ENCODE results near the gene AGPAT2. TPM values are rescaled to one million over a fixed set of nuclear protein-coding genes. Genes with fewer than 3 reads are reported as not detected.
A peak's percentile ranks its signal among the peaks of the same experiment; 100 is the strongest.

Gene AGPAT2
- total RNA-seq, 1 donor from 2014 or later = 47.8 TPM

- DNase-seq (ENCODE audit: extremely low spot score, unreplicated experiment) = no peak
- H3K27ac Mint-ChIP-seq = no peak overlapping the region
Observed at GRCh38 chr9:136650648-136651047, 36.6 kb downstream of the AGPAT2 start.

GRCh38 chr9:136650021-136650420 is 37.2 kb downstream of the AGPAT2 start:
- TF ChIP-seq CTCF (conservative IDR thresholded peaks at IDR 0.05) = no peak
- no peaks in the 10 kb centered on the region for H3K27me3 Mint-ChIP-seq

More at GRCh38 chr9:136650648-136651047, 36.6 kb downstream of the AGPAT2 start:
- Mint-ChIP-seq H3K4me3 (no peak overlapping the region), H3K36me3 (no peaks in the 10 kb centered on the region), H3K4me1 (ENCODE audit: unreplicated experiment) (peaks cover 6% of the 10 kb centered on the region), H3K27me3 (no peaks in the 10 kb centered on the region), H3K9me3 (no peaks in the 10 kb centered on the region)
- no peak for TF ChIP-seq CTCF (conservative IDR thresholded peaks at IDR 0.05)

GRCh38 chr9:136648751-136649150 is 38.5 kb downstream of the AGPAT2 start:
- H3K4me3 Mint-ChIP-seq = no peak overlapping the region
- no peak for DNase-seq (ENCODE audit: extremely low spot score, unreplicated experiment)
- H3K4me1 Mint-ChIP-seq (ENCODE audit: unreplicated experiment) = peaks cover 6% of the 10 kb centered on the region
- TF ChIP-seq CTCF (conservative IDR thresholded peaks at IDR 0.05) = no peak
- H3K36me3 Mint-ChIP-seq = no peaks in the 10 kb centered on the region
- no peak overlapping the region for H3K27ac Mint-ChIP-seq
- H3K9me3 Mint-ChIP-seq = no peaks in the 10 kb centered on the region
- H3K27me3 Mint-ChIP-seq = peaks cover 2% of the 10 kb centered on the region

More at GRCh38 chr9:136650021-136650420, 37.2 kb downstream of the AGPAT2 start:
- H3K9me3 Mint-ChIP-seq = no peaks in the 10 kb centered on the region
- DNase-seq (ENCODE audit: extremely low spot score, unreplicated experiment) = no peak
- no peaks in the 10 kb centered on the region for H3K36me3 Mint-ChIP-seq
- no peak overlapping the region for H3K27ac Mint-ChIP-seq
- peaks cover 6% of the 10 kb centered on the region for H3K4me1 Mint-ChIP-seq (ENCODE audit: unreplicated experiment)
- no peak overlapping the region for H3K4me3 Mint-ChIP-seq

- Mint-ChIP-seq H3K4me1 (ENCODE audit: unreplicated experiment) (peaks cover 10% of the 10 kb centered on the region), H3K4me3 (no peak overlapping the region), H3K36me3 (no peaks in the 10 kb centered on the region), H3K27ac (no peak overlapping the region), H3K27me3 (peaks cover 7% of the 10 kb centered on the region), H3K9me3 (no peaks in the 10 kb centered on the region)
- TF ChIP-seq CTCF (conservative IDR thresholded peaks at IDR 0.05) = no peak
- DNase-seq (ENCODE audit: extremely low spot score, unreplicated experiment) = no peak
Observed at GRCh38 chr9:136646827-136647711, 40.2 kb downstream of the AGPAT2 start.

- H3K27me3 Mint-ChIP-seq = peaks cover 7% of the 10 kb centered on the region
- TF ChIP-seq CTCF (conservative IDR thresholded peaks at IDR 0.05) = peak; percentile 63
- no peak overlapping the region for H3K4me3 Mint-ChIP-seq
- no peak overlapping the region for H3K27ac Mint-ChIP-seq
- no peaks in the 10 kb centered on the region for H3K9me3 Mint-ChIP-seq
- H3K4me1 Mint-ChIP-seq (ENCODE audit: unreplicated experiment) = peaks cover 10% of the 10 kb centered on the region
- DNase-seq (ENCODE audit: extremely low spot score, unreplicated experiment) = no peak
- H3K36me3 Mint-ChIP-seq = no peaks in the 10 kb centered on the region
Observed at GRCh38 chr9:136645903-136646754, 41.1 kb downstream of the AGPAT2 start.
